ENCODE results near the gene RANGAP1. TPM values are rescaled to one million over a fixed set of nuclear protein-coding genes. Genes with fewer than 3 reads are reported as not detected.

RANGAP1 gene, protein sequence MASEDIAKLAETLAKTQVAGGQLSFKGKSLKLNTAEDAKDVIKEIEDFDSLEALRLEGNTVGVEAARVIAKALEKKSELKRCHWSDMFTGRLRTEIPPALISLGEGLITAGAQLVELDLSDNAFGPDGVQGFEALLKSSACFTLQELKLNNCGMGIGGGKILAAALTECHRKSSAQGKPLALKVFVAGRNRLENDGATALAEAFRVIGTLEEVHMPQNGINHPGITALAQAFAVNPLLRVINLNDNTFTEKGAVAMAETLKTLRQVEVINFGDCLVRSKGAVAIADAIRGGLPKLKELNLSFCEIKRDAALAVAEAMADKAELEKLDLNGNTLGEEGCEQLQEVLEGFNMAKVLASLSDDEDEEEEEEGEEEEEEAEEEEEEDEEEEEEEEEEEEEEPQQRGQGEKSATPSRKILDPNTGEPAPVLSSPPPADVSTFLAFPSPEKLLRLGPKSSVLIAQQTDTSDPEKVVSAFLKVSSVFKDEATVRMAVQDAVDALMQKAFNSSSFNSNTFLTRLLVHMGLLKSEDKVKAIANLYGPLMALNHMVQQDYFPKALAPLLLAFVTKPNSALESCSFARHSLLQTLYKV
- total RNA-seq (2014; rRNA removed; shearing (Covaris generic)), result 81.7 and 108 TPM in 2 replicates
- 119 and 128 TPM in 2 replicates for total RNA-seq (2022)
- percentile 78 among the genes with signal in this experiment for Bru-seq, nascent RNA
- percentile 83 among the genes with signal in this experiment for BruChase-seq, experiment 1, labeled RNA remaining after a 6-hour chase
- percentile 83 among the genes with signal in this experiment for BruChase-seq, experiment 2, labeled RNA remaining after a 2-hour chase
- long read RNA-seq, full-length matches to known transcripts, result 95 of 178 reads
- long read RNA-seq, partial matches to known transcripts, result 48 of 178 reads
- long read RNA-seq, other reads (novel, unspliced or antisense), result 35 of 178 reads

DNA sequence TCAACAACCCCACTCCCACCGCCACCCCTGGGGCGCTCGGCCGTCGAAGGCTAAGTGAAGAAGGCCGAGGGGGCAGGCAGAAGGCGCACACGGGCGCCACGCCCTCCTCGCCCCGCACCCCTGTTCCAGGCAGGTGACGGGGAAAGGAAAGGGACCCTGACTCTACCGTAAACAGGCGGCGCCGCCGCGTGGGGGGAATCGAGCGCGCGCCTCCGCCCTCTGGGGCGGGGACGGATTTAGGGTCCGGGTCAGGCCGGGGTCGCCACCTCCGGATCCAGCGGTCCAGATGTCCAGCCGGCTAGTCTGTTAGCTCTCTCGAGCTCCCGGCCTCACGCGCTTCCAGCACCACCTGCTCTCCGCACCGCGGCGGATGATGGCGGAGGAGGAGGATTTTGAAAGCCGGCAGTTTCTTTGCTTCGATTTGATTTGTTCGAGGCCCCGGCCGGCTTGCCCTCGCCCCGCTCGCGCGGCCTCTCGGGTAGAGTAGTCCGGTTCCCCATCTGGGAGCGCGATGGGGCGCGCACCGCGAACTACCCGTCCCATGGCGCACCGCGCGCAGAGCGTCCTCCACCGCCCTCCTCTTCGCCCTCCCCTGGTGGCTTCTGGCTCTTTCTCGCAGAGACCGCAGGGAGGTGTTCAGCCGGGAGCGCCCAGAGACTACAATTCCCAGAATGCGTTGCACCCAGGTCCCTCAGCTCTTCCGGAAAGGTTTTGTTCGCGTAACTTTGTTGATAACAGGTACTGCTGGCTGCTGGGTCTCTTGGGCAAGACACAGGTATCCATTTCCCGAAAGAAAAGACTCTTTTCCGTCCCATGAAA, at the start of gene RANGAP1:
Gene RANGAP1, minus strand, starts transcription at position 368 of the 819 bp plus-strand sequence. CDS start 5,143 bp downstream, outside the sequence.
- Histone ChIP-seq H2AFZ (ENCODE audit: low read length) (peak within 1 kb of the TSS; percentile 85), H3K4me3 (ENCODE audit: low read depth, low read length, poor library complexity, severe bottlenecking) (peak within 1 kb of the TSS; percentile 95), H3K9me2 (ENCODE audit: insufficient read depth, low read length) (no peaks in the 10 kb centered on the region), H3K4me2 (ENCODE audit: low read length) (peak within 1 kb of the TSS; percentile 92), H3K9me3 (ENCODE audit: low read length) (no peaks in the 10 kb centered on the region), H4K20me1 (ENCODE audit: insufficient read depth, low read length) (peaks cover 5% of the 10 kb centered on the region; the same call in 1 of the 2 replicates), H3K36me3 (ENCODE audit: insufficient read depth, low read length) (peaks cover 40% of the 10 kb centered on the region), H3K27ac (ENCODE audit: low read depth, low read length, poor library complexity, severe bottlenecking) (peak within 1 kb of the TSS; percentile 89), H3K4me1 (ENCODE audit: insufficient read depth, low read length, poor library complexity, severe bottlenecking) (peaks cover 27% of the 10 kb centered on the region), H3K79me2 (ENCODE audit: insufficient read depth, low read depth, low read length) (peaks cover 48% of the 10 kb centered on the region)
- TF ChIP-seq, protein P1, sequence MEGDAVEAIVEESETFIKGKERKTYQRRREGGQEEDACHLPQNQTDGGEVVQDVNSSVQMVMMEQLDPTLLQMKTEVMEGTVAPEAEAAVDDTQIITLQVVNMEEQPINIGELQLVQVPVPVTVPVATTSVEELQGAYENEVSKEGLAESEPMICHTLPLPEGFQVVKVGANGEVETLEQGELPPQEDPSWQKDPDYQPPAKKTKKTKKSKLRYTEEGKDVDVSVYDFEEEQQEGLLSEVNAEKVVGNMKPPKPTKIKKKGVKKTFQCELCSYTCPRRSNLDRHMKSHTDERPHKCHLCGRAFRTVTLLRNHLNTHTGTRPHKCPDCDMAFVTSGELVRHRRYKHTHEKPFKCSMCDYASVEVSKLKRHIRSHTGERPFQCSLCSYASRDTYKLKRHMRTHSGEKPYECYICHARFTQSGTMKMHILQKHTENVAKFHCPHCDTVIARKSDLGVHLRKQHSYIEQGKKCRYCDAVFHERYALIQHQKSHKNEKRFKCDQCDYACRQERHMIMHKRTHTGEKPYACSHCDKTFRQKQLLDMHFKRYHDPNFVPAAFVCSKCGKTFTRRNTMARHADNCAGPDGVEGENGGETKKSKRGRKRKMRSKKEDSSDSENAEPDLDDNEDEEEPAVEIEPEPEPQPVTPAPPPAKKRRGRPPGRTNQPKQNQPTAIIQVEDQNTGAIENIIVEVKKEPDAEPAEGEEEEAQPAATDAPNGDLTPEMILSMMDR (conservative IDR thresholded peaks at IDR 0.05; ENCODE audit: low read length), result no peak
- no peak for TF ChIP-seq EZH2phosphoT487 (IDR thresholded peaks at IDR 0.05; ENCODE audit: borderline replicate concordance, low read depth, low read length)
- peak; percentile 99 for DNase-seq (ENCODE audit: low spot score)
- BruUV-seq (replicated peaks), result TSS peak; percentile 61
- intact Hi-C loops (cut with micrococcal nuclease; ENCODE audit: unreplicated experiment), result loop anchor here (5.0 kb wide), 1 partner anchor 161 kb away; the partner anchor contains the start of gene TOB2
- ChIA-PET POLR2A (interaction anchor here (1.5 to 1.7 kb wide), 2 partner anchors 15 to 48 kb away, joined by 3 to 7 read pairs; partner anchors contain the start of gene ZC3H7B), CTCF (ENCODE audit: unreplicated experiment) (interaction anchor here (0.6 kb wide), 1 partner anchor 258 kb away, joined by 5 read pairs; the partner anchor contains the start of gene POLR3H)

DNA sequence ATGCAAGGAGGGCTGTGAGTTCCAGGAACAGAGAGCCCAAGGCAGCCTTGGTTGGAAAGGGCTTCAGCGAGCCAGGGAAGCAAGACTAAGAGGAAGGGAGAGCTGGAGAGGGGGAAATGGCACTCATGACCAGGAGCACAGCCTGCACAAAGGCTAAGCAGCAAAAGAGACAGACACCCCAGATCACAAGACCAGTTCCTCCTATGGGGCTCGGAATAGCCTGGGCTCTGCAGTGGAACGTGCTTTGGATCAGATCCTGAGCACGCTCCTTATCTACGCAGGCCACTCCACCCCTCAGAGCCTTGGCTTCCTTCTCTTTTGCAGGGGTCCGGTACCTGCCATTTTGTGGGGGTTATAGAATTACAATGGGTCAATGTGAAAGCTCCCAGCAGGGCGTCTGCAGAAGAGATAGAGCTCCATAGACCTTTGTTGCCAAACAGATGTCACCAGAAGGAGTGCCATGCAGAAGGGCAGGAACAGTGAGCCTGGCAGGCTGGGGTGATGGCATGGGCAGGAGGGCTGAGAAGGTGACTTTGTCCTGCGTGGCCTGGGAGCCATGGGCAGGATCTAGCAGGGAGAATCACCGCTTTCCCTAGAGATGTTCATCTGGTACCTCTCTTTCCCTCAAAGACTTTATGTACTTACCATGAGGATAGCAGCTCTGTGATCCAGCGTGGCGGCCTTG, 49.1 kb upstream of the RANGAP1 start:
- Histone ChIP-seq H3K4me2 (ENCODE audit: low read length) (no peak overlapping the region), H3K9me2 (ENCODE audit: insufficient read depth, low read length) (no peaks in the 10 kb centered on the region), H4K20me1 (ENCODE audit: insufficient read depth, low read length) (no peaks in the 10 kb centered on the region), H3K4me1 (ENCODE audit: insufficient read depth, low read length, poor library complexity, severe bottlenecking) (no peaks in the 10 kb centered on the region), H3K27ac (ENCODE audit: low read depth, low read length, poor library complexity, severe bottlenecking) (no peak overlapping the region), H3K79me2 (ENCODE audit: insufficient read depth, low read depth, low read length) (no peaks in the 10 kb centered on the region), H3K4me3 (ENCODE audit: low read depth, low read length, poor library complexity, severe bottlenecking) (no peak overlapping the region), H3K9me3 (ENCODE audit: low read length) (no peaks in the 10 kb centered on the region), H3K36me3 (ENCODE audit: insufficient read depth, low read length) (peaks cover 56% of the 10 kb centered on the region), H2AFZ (ENCODE audit: low read length) (no peak overlapping the region)
- DNase-seq (ENCODE audit: low spot score), result no peak
- BruUV-seq (replicated peaks), result no TSS peak
- ChIA-PET CTCF (ENCODE audit: unreplicated experiment) (no interaction called here), POLR2A (interaction anchor here (0.6 kb wide), 1 partner anchor 155 kb away, joined by 3 read pairs; no protein-coding TSS in a partner anchor)
- TF ChIP-seq EZH2phosphoT487 (IDR thresholded peaks at IDR 0.05; ENCODE audit: borderline replicate concordance, low read depth, low read length), result no peak
- TF ChIP-seq, protein P1 (conservative IDR thresholded peaks at IDR 0.05; ENCODE audit: low read length), result no peak
- intact Hi-C loops (cut with micrococcal nuclease; ENCODE audit: unreplicated experiment), result no loop called here

Data from OCI-LY7 (cell line).